Uterus (tissue), 4 donors: ENCODE data around the gene PCID2. TPM values are rescaled to one million over a fixed set of nuclear protein-coding genes. Genes with fewer than 3 reads are reported as not detected.

ENCODE experiments used
- DNase-seq, 2 donors: peaks; one replicate each; pipeline ENCODE4 v3.0.0-alpha.2; 2019 to 2020
- H3K27ac ChIP-seq, 2 donors: fragments of 200-600 bp; sonication (generic); 1 replicate in 1 of 2; 2 replicates in 1 of 2; pipeline ENCODE4 v1.5.1; 2016 to 2018
- H3K27me3 ChIP-seq, 2 donors: fragments of 200-600 bp; sonication (generic); one replicate each; pipeline ENCODE4 v1.5.1; 2018 to 2019; ENCODE audit warnings: control low read depth in 1 of 2
- H3K36me3 ChIP-seq, 2 donors: fragments of 200-600 bp; sonication (generic); one replicate each; pipeline ENCODE4 v1.5.1; 2019; ENCODE audit warnings: control low read depth in 1 of 2
- H3K4me1 ChIP-seq, 2 donors: fragments of 200-600 bp; sonication (generic); one replicate each; pipeline ENCODE4 v1.5.1; 2018 to 2019; ENCODE audit warnings: control low read depth in 1 of 2
- H3K4me3 ChIP-seq, 2 donors: fragments of 200-600 bp; sonication (generic); 1 replicate in 1 of 2; 2 replicates in 1 of 2; pipeline ENCODE4 v1.5.1; 2018 to 2019; ENCODE audit warnings: mild to moderate bottlenecking in 1 of 2
- H3K9me3 ChIP-seq, 2 donors: fragments of 200-600 bp; sonication (generic); one replicate each; pipeline ENCODE4 v1.5.1; 2019; ENCODE audit warnings: control low read depth in 1 of 2
- CTCF ChIP-seq, 4 experiments: fragments of 200-600 bp in 2 of 4; fragments of 450-650 bp in 2 of 4; sonication (generic) in 2 of 4; IDR thresholded peaks; one replicate each; pipeline ENCODE4 v1.5.1; 2016 to 2019; ENCODE audit warnings: antibody characterized with exemption in 4 of 4, mild to moderate bottlenecking in 2 of 4, moderate library complexity in 1 of 4
- POLR2A ChIP-seq, 2 donors: fragments of 450-650 bp; IDR thresholded peaks; one replicate each; pipeline ENCODE4 v1.6.1; 2016; ENCODE audit warnings: antibody characterized with exemption in 2 of 2, mild to moderate bottlenecking in 1 of 2, moderate library complexity in 1 of 2
- intact Hi-C: fragments of 100-400 bp; cut with DNase I; formaldehyde crosslinking; loops from one replicate; pipeline ENCODE4 v1.15.1; 2023; ENCODE audit warnings: low total_unique reads
- total RNA-seq, 4 donors: library from RNA; depleted of rRNA in 3 of 4; stranded (reverse); fragments of >200 nt in 3 of 4; gene quantifications; one replicate each; pipeline versions ENCODE4 v1.1.0 to v1.2.4, GENCODE V29; 2014 to 2023
- donor health status: DM: yes; HTN: yes; CAD: no.

The PCID2 gene
- total RNA-seq, 4 donors from 2014 or later, result 35.9 to 75.6 (median 70.7) TPM

DNA sequence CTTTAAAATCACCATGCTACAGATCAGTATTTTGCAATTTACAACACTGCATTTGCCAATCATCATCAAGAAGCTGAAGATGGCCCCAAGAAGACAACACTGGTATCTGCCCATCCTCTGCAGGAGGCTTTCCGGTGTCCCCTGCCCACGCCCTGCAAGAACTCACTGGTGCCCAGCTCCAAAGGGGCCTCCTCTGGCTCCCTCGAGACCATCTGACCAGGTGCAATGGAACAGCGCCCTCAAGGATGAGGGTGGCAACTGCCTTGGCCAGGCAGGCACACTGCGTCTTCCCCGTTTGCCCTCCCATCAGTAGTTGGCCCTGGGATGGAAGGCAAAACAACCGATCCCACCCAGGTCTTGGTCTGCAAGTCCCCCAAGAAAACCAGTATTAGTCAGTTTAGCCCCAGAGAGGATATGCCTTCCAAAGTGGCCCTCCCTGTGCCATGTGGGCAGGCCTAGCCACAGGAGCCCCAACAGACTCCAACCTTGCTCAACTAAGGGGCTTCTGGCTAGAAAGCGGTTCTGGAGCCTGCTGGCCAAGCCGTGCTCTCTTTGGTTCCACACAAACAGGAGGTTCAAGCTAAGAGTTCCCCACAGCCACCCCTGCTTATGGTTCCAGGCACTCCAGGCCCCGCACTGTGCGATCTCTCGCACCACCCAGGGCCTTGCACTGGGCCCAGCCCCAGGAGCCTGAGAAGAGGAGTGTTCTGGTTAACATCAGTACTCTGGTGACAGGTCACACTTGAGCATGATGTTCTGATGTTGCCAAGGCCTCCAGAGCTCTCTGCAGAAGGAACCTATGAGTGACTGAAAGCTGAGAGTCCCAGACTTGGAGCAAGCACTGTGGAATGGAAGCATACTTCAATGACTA lies 4.7 kb downstream of the PCID2 start:
- intact Hi-C loops, result no loop called here
- DNase-seq, result no peak
- no peak overlapping the region for H3K4me3 ChIP-seq
- peaks cover 0 to 4% of the 10 kb centered on the region in 2 donors for H3K4me1 ChIP-seq
- H3K27me3 ChIP-seq, result no peaks in the 10 kb centered on the region
- no peaks in the 10 kb centered on the region for H3K9me3 ChIP-seq
- H3K36me3 ChIP-seq, result no peaks in the 10 kb centered on the region
- TF ChIP-seq POLR2A (IDR thresholded peaks at IDR 0.05), result no peak
- no peak for TF ChIP-seq CTCF (IDR thresholded peaks at IDR 0.05)
- no peak overlapping the region for H3K27ac ChIP-seq

GRCh38 chr13:113202912-113203311 lies 5.6 kb downstream of the PCID2 start:
- Histone ChIP-seq H3K27ac (no peak overlapping the region), H3K27me3 (no peaks in the 10 kb centered on the region), H3K9me3 (no peaks in the 10 kb centered on the region), H3K36me3 (no peaks in the 10 kb centered on the region), H3K4me3 (no peak overlapping the region), H3K4me1 (peaks cover 0 to 4% of the 10 kb centered on the region in 2 donors)
- no peak for DNase-seq
- intact Hi-C loops, result no loop called here
- no peak for TF ChIP-seq CTCF (IDR thresholded peaks at IDR 0.05)
- TF ChIP-seq POLR2A (IDR thresholded peaks at IDR 0.05), result no peak

DNA sequence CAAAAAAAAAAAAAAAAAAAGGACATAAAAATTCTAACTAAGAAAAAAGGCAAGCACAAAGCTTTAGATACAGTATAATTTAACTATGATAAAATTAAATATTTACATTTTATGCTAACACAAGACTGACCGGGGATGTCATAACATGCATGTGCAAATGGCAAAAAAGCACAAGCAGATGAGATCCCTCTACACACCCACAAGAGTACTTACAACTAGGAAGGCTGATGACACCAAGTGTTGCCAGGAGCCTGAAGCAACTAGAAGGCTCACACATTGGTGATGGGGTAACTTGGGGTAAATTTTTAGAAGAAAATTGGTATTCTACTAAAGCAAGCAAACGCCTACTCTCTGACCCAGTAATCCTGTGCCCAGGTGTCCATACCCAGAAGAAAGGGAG lies 6.7 kb downstream of the PCID2 start:
- no peak for DNase-seq

DNA sequence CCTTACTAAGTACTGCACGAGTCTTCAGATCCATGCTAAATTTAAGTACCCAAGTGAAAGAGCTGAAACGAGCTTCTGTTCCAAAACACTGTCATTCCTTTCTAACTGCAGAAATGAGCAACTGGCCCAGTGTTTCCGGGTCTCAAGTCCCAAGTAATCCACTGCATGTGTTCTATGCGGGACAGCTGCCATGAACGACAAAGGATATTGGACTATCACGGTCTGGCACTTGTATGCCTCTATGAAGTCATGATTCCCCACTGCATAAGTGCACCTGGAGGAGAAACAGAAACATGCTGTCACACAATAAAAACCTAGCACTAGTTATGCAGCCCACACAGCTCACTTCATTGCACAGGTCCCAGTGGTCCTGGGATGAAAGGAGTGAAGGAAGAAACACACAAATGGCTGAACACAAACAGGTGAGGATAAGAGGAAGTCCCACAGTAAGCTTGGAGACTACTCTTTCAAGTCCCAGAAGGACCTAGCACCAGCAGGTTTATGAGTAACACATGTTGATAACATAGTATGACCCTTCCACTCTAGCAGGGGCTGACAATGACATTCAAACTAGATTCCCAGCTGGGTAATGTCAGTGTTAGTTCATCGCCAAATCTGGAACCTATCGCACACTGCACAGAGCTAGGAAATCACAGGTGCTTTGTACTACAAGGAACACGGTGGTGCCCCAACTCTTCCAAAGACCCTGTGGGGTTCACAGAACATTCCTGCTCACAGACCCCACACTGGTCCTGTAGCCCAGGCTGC lies 11.3 kb downstream of the PCID2 start:
- Histone ChIP-seq H3K9me3 (no peaks in the 10 kb centered on the region), H3K27ac (no peak overlapping the region), H3K4me1 (no peaks in the 10 kb centered on the region), H3K27me3 (no peaks in the 10 kb centered on the region), H3K36me3 (no peaks in the 10 kb centered on the region), H3K4me3 (no peak overlapping the region)
- no peak for TF ChIP-seq CTCF (IDR thresholded peaks at IDR 0.05)
- TF ChIP-seq POLR2A (IDR thresholded peaks at IDR 0.05), result no peak
- no peak for DNase-seq
- intact Hi-C loops, result no loop called here

More for the DNA sequence above, 6.7 kb downstream of the PCID2 start:
- intact Hi-C loops, result no loop called here
- no peak overlapping the region for H3K27ac ChIP-seq
- TF ChIP-seq CTCF (IDR thresholded peaks at IDR 0.05) (no peak), POLR2A (IDR thresholded peaks at IDR 0.05) (no peak)
- H3K9me3 ChIP-seq, result no peaks in the 10 kb centered on the region
- no peaks in the 10 kb centered on the region for H3K4me1 ChIP-seq
- no peak overlapping the region for H3K4me3 ChIP-seq
- no peaks in the 10 kb centered on the region for H3K27me3 ChIP-seq
- no peaks in the 10 kb centered on the region for H3K36me3 ChIP-seq

GRCh38 chr13:113195360-113195759 lies 13.1 kb downstream of the PCID2 start:
- Histone ChIP-seq H3K27me3 (no peaks in the 10 kb centered on the region), H3K4me3 (no peak overlapping the region), H3K4me1 (no peaks in the 10 kb centered on the region), H3K27ac (no peak overlapping the region), H3K9me3 (no peaks in the 10 kb centered on the region), H3K36me3 (no peaks in the 10 kb centered on the region)
- no peak for DNase-seq
- intact Hi-C loops, result no loop called here
- TF ChIP-seq POLR2A (IDR thresholded peaks at IDR 0.05) (no peak), CTCF (IDR thresholded peaks at IDR 0.05) (no peak)
